Measurements from ENCODE around the gene RASAL2. TPM values are rescaled to one million over a fixed set of nuclear protein-coding genes. Genes with fewer than 3 reads are reported as not detected.
A peak's percentile ranks its signal among the peaks of the same experiment; 100 is the strongest.
"Not testable (repeated sequence)": the region's sequence is repeated elsewhere in the genome, so short reads cannot be mapped to it uniquely, and the experiment has no call there.

RASAL2 gene
- polyA plus RNA-seq, 4 donors = 18.5 to 21.5 (median 18.9) TPM

DNA sequence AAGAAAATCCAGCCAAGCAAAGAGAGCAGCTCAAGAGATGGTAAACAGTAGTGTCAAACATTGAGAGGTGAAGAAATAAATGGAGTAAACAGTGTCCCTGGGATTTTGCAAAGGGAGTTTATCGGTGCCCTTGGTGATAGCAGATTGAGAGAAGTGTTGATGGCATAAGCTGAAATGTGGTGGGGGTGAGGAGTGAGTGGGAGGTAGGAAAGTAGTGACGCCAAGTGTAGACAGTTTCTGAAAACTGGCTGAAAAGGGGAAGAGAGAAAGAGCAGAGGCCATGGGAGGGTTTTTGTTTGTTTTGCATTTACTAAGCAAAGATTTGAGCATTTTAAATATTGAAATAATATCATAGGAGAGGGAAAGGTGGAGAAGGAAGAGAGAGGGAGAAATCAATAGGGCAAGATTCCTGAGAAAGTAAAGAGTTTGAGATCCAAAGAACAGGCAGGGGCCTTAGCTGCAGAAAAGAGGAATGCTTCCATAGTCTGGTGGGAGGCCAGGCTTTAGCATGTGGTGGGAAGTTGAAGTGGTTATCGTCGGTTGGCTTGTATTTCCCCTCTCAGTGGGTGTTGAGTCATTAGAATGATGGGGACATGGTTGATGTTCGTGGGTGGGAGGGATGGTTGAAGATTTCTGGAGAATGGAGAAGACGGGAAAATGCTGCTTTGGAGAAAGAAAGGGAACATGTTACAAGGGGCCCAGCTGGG is 26.8 kb upstream of the RASAL2 start:
- DNase-seq (ENCODE audit: low read depth in 4 of 4, low spot score in 3 of 4) = no peak

- DNase-seq (ENCODE audit: low read depth in 4 of 4, low spot score in 3 of 4) = no peak
Measured at GRCh38 chr1:178071811-178072210, 22.1 kb upstream of the RASAL2 start.

DNA sequence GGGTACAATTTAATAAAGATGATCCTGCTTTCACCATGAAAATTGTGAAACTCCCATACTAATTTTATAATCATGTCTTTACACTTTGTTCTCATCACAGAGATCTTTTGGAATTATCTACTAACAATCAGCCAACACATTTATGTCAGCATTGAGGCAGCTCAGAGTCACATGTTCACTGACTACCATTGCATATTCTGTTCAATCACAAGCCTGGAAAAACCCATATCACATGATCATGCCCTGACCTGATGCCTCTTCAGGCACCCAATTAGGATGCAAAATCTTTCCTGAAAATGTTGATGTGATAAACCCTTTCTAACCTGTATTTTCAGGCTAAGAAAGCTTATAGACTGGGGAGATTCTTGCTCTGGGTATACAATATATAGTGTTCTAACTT is 21.6 kb upstream of the RASAL2 start:
- DNase-seq (ENCODE audit: low read depth in 4 of 4, low spot score in 3 of 4) = no peak

DNA sequence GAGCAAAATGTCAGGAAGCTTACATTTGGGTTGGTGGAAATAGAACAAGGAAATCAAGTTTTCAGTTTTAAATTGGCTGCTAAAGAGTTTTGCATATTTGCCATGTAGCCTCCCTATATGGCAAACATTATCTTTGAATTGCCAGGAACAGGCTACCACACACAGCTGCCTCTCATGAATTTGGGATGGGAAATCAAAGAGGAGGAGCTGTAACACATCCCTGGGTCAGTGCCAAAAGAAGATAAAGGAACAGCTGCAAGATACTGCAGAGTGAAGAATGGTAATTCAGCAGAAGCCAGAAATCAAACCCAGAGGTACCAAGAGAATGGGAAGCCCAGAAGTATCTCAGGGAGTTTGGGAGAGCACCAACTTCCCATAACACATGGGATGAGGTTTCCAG is 18.6 kb upstream of the RASAL2 start:
- DNase-seq (ENCODE audit: low read depth in 4 of 4, low spot score in 3 of 4) = no peak

GRCh38 chr1:178076607-178077006 is 17.3 kb upstream of the RASAL2 start:
- DNase-seq (ENCODE audit: low read depth in 4 of 4, low spot score in 3 of 4) = no peak

GRCh38 chr1:178077917-178078316 is 16.0 kb upstream of the RASAL2 start:
- DNase-seq (ENCODE audit: low read depth in 4 of 4, low spot score in 3 of 4) = no peak

DNA sequence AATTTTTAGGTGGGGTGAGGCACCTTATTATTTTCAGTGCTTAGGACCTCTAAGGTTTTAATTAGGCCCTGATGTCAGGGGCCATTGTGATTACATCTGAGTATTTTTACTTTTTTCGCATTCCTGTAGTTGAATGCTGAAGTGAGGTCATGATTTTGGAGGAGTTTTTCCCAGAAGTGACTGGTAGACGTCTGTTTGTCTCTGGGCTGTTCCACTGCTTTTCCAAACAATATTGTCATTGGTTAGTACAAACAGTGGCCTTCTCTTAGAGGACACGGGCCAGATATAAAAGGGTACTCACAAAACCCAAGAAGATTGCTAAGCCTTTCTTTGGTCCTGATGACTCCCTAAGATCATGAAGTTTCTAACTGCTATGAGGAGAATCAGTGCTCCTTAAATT is 7.6 kb upstream of the RASAL2 start:
- no peak for DNase-seq (ENCODE audit: low read depth in 4 of 4, low spot score in 3 of 4)

GRCh38 chr1:178086766-178087165 is 7.1 kb upstream of the RASAL2 start:
- DNase-seq (ENCODE audit: low read depth in 4 of 4, low spot score in 3 of 4) = no peak

DNA sequence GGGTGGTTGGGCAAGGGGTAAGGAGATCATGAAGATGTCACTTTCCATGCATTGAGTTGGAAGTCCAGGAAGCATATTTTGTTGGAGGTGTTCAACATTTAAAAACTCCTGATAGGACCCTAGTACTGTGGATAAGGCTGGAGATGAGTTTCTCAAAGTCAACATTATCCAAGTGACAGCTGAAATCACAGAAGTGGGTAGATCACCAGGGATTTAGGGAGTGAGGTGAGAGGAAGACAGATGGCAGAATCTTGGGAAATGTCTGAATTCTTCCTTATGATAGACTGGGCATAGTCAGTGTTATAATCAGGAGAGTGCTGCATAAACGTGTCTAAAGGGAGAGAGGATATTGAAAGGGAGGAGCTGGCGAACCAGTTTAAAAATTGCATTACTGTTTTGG is 5.3 kb upstream of the RASAL2 start:
- DNase-seq (ENCODE audit: low read depth in 4 of 4, low spot score in 3 of 4) = no peak

- DNase-seq (ENCODE audit: low read depth in 4 of 4, low spot score in 3 of 4) = not testable (repeated sequence)
Measured at GRCh38 chr1:178091454-178091853, 2.5 kb upstream of the RASAL2 start.

DNA sequence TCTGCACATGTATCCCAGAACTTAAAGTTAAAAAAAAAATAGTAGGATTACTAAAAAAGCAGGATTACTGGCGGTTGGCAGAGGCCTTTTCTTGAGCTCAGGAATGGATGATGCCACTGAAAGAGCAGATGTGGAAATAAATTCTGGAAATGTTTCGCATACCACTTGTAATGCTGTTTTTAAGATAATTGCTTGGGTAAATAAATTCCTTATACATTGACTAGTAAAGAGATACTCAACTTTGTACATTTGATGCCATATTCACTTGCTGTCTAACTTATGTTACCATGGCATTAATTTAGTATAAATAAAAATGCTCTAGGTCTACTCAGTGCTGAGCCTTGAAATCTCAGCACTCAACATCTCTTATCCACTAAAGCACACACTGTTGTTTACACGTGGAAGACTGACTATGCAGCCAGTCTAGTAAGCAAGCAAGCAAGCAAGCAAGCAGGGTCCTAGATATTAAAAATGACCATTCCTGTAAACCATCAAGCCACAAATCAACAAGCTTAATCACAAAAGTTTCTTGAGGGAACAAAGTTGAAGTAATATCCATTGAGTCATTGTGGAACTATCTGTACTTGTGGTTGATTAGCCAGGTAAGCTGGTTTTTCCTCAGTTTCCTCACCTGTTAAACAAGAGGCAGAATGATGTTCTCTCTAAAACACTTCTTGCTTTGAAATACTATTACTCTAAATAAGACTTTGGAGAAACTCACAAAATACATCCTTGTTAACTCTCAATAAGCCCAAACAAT is 1.7 kb upstream of the RASAL2 start:
- DNase-seq (ENCODE audit: low read depth in 4 of 4, low spot score in 3 of 4) = no peak

GRCh38 chr1:178092878-178093493 is 918 bp upstream of the RASAL2 start:
- DNase-seq (ENCODE audit: low read depth in 4 of 4, low spot score in 3 of 4) = no peak

DNA sequence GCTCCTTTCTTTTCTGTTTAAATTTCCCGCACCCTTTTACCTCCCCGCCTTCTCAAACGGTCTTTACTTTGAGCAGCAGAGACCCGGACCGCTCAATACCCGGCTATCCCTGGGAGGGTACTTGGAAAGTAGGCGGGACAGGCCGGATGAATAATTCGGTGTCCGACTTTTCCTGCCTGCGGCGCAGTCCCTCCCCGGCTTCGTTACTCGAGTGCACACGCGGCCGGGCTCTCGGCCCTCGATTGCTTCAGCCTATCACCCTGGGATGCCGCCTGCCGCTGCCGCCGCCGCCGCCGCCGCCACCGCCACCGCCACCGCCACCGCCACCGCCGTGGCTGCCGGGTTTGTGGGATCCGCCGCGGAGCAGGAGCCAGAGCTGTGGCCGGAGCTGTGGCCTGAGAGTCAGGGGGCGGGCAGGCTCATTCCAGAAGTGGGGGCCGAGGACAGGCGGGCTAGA is 382 bp upstream of the RASAL2 start:
- peak; percentile 85 to 92 (median 88) for DNase-seq (ENCODE audit: low read depth in 4 of 4, low spot score in 3 of 4)

- DNase-seq (ENCODE audit: low read depth in 4 of 4, low spot score in 3 of 4) = no peak
Measured at GRCh38 chr1:178094739-178095645, 1.1 kb downstream of the RASAL2 start.

DNA sequence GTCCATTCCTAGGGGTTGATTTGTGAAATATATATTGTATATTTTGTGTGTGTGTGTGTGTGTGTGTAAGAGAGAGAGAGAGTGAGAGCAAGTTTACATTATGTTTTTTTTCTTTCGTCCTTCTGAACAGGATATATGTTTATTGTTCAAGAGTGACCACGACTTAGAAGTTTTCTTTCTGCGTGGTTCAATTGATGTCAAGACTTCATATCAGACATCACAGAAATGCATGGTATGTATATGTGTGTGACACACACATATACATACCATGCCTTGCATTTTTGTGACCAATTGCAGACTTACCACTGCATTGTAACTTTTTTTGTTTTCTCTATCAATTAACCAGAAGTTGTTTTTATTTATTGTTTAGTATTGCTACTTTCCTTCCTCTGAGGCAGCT is 2.5 kb downstream of the RASAL2 start:
- no peak for DNase-seq (ENCODE audit: low read depth in 4 of 4, low spot score in 3 of 4)

DNA sequence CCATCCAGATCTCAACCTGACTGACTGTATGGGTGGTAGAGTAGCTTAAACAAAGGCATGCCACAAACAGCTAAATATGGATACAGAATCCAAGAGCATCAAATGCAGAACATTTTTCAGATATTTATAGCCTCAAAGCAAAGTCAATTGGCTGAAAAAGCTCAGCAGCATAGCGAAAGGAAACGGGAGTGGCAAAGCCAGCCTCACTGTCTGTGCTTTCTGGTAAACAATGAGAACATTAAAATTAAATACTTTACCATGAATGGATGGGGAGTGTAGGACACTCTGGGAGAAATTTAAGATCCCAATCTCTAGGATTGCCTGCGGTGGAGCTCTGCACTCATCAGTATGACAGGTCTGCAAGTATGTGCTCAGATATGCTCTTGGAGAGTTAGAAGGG is 4.4 kb downstream of the RASAL2 start:
- DNase-seq (ENCODE audit: low read depth in 4 of 4, low spot score in 3 of 4) = no peak

DNA sequence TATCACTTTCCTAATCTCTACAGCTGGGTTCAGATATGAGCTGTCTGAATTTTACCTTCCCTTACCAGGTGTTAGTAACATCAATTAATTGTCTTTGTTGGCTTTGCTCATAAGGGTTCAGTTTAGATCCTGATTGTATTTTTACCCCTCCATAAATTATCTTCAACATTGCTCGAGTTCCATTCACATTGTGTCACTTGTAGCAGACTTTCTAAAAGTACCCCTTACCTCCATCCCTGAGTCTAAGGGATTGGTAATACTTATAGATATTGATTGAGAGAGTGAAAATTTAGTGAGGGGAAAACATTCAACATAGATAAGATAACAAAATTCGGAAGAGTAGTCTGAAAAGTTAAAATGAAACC is 7.3 kb downstream of the RASAL2 start:
- no peak for DNase-seq (ENCODE audit: low read depth in 4 of 4, low spot score in 3 of 4)

DNA sequence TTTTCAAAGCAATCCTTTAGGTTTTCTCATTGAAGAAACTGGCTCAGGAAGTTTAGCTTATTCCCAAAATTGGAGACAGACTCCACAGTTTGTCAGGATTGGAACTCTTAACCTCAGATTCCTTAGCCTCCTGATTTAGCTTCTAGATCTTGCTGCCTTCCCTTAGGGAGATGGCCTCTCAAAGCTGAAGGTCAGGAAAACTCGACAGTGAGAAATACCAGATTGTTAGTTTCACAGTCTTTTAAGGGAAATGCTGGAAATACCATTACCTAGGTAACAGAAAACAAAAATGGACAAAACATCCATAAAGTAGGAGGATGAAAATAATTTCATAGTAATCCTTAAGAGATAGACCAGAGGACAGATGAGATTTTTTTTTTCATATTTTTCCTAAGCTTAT is 7.8 kb downstream of the RASAL2 start:
- DNase-seq (ENCODE audit: low read depth in 4 of 4, low spot score in 3 of 4) = no peak

DNA sequence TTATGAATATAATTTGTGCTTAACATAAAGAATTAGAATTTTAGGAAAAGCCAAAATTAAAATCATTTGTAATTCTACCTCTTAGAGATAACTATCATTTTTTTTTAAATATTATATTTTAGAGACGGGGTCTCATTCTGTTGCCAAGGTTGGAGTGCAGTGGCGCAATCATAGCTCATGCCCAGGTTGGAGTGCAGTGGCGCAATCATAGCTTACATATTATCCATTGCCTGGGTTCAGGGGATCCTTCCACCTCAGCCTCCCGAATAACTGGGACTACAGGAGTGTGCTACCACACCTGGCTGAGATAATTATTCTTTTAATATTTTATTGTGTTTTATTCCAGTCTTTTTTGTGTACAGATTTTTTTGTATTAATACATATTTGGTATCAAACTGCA is 8.3 kb downstream of the RASAL2 start:
- no peak for DNase-seq (ENCODE audit: low read depth in 4 of 4, low spot score in 3 of 4)

- DNase-seq (ENCODE audit: low read depth in 4 of 4, low spot score in 3 of 4) = no peak
Measured at GRCh38 chr1:178107823-178108222, 13.9 kb downstream of the RASAL2 start.
